Measurements from ENCODE around the gene THOC6. TPM values are rescaled to one million over a fixed set of nuclear protein-coding genes. Genes with fewer than 3 reads are reported as not detected.

Gene THOC6
- total and polyA plus RNA-seq, 9 of the 15 experiments (the other 6 are each of a cell fraction or from before 2014, with no cell fraction given), result 2.5 to 65.4 (median 42.3) TPM

GRCh38 chr16:3059041-3059722 is 35.3 kb downstream of the THOC6 start (continued):
- TF ChIP-seq ZNF740 (CRISPR knock-in tag; IDR thresholded peaks at IDR 0.05) (peak; percentile 99), ZNF740 (tag; IDR thresholded peaks at IDR 0.05) (peak in 1 of 2 experiments; percentile 94; a peak in 2 of 4 replicates), MEF2A (IDR thresholded peaks at IDR 0.05; ENCODE audit: control insufficient read depth, low read depth, low read length) (no peak), PHB2 (IDR thresholded peaks at IDR 0.05; ENCODE audit: low read depth) (no peak), GATAD2B (IDR thresholded peaks at IDR 0.05; ENCODE audit: borderline replicate concordance) (peak; percentile 90; the same call in 1 of the 2 replicates), PPARD (CRISPR knock-in tag; IDR thresholded peaks at IDR 0.05) (no peak), VEZF1 (CRISPR knock-in tag; IDR thresholded peaks at IDR 0.05) (peak; percentile 90), HCFC1 (IDR thresholded peaks at IDR 0.05; ENCODE audit: low read depth, low read length) (peak; percentile 32), HOMEZ (CRISPR knock-in tag; IDR thresholded peaks at IDR 0.05) (no peak), TAF9B (IDR thresholded peaks at IDR 0.05; ENCODE audit: partially characterized antibody) (no peak), NR2C2 (CRISPR knock-in tag; IDR thresholded peaks at IDR 0.05) (no peak), NR2C2 (tag; IDR thresholded peaks at IDR 0.05) (peak; percentile 76), ZNF324 (CRISPR knock-in tag; IDR thresholded peaks at IDR 0.05) (no peak), STAT5A (IDR thresholded peaks at IDR 0.05; ENCODE audit: borderline replicate concordance, low read length) (no peak), ARID1B (IDR thresholded peaks at IDR 0.05) (peak; percentile 43; the same call in 1 of the 2 replicates), ELF2 (CRISPR knock-in tag; IDR thresholded peaks at IDR 0.05) (no peak), RFX1 (IDR thresholded peaks at IDR 0.05) (no peak), NCOA6 (IDR thresholded peaks at IDR 0.05) (no peak; the same call in 1 of the 2 replicates), FOXJ2 (tag; IDR thresholded peaks at IDR 0.05) (no peak), NR4A1 (CRISPR knock-in tag; IDR thresholded peaks at IDR 0.05) (peak; percentile 52; the same call in 1 of the 2 replicates), NR4A1 (tag; IDR thresholded peaks at IDR 0.05) (no peak; the same call in 1 of the 2 replicates), E2F6 (IDR thresholded peaks at IDR 0.05; ENCODE audit: borderline replicate concordance in 1 of 2, extremely low read depth in 1 of 2, insufficient read depth in 1 of 2, insufficient read length in 1 of 2, low read depth in 1 of 2, low read length in 1 of 2, poor library complexity in 1 of 2, severe bottlenecking in 1 of 2) (peak in 1 of 2 experiments; percentile 61), CXXC5 (CRISPR knock-in tag; IDR thresholded peaks at IDR 0.05) (peak; percentile 90), POLR3G (IDR thresholded peaks at IDR 0.05; ENCODE audit: extremely low read depth, insufficient read length, insufficient replicate concordance) (no peak), ZNF239 (CRISPR knock-in tag; IDR thresholded peaks at IDR 0.05) (no peak), SUPT5H (IDR thresholded peaks at IDR 0.05) (peak; percentile 59; the same call in 1 of the 2 replicates)

Data from K562 (cell line).